Body of pancreas (tissue), 4 donors: ENCODE measurements around the gene CHST2.

Source experiments
- CTCF ChIP-seq, 7 experiments: fragments of 450-650 bp in 4 of 7; fragments of 200-600 bp in 3 of 7; sonication (generic) in 3 of 7; IDR thresholded peaks; one replicate each; pipeline ENCODE4 v1.5.1; 2016 to 2019; ENCODE audit warnings: antibody characterized with exemption in 7 of 7
- POLR2A ChIP-seq, 3 donors: fragments of 450-650 bp; IDR thresholded peaks; one replicate each; pipeline ENCODE4 v1.6.1; 2016; ENCODE audit warnings: antibody characterized with exemption in 3 of 3, mild to moderate bottlenecking in 2 of 3

- TF ChIP-seq CTCF (IDR thresholded peaks at IDR 0.05), result no peak
- TF ChIP-seq POLR2A (IDR thresholded peaks at IDR 0.05), result no peak
Observed at GRCh38 chr3:143124601-143125520, 5.3 kb downstream of the CHST2 start.
